K562 (cell line): ENCODE data around the gene NYNRIN. TPM values are rescaled to one million over a fixed set of nuclear protein-coding genes. Genes with fewer than 3 reads are reported as not detected.
A peak's percentile ranks its signal among the peaks of the same experiment; 100 is the strongest.

Experiments used
- CBX3 ChIP-seq, 2 experiments: IDR thresholded peaks; 1 replicate in 1 of 2; 2 replicates in 1 of 2; pipeline ENCODE4 v1.6.1; 2012; ENCODE audit warnings: inconsistent platforms in 2 of 2, low read length in 2 of 2, borderline replicate concordance in 1 of 2, control low read depth in 1 of 2
- CREB5 ChIP-seq: fragments of 250-450 bp; sonication (Bioruptor Pico); IDR thresholded peaks from 2 replicates; pipeline ENCODE4 v1.5.0; 2020; ENCODE audit warnings: mild to moderate bottlenecking
- ELF4 ChIP-seq: fragments of 450-650 bp; formaldehyde crosslinking; IDR thresholded peaks from 2 replicates; pipeline ENCODE4 v1.4.0; 2022; ENCODE audit warnings: missing genetic modification characterization
- ETV1 ChIP-seq: fragments of 450-650 bp; conservative IDR thresholded peaks from 2 replicates; pipeline ENCODE4 v1.6.1; 2016; ENCODE audit warnings: missing genetic modification characterization, control low read depth, low read depth, missing compliant biosample characterization
- EZH2 ChIP-seq: IDR thresholded peaks from 2 replicates; pipeline ENCODE4 v1.6.1; 2012; ENCODE audit warnings: low read depth, mild to moderate bottlenecking, inconsistent platforms, low read length, borderline replicate concordance
- IRF9 ChIP-seq: fragments of 450-650 bp; IDR thresholded peaks from 2 replicates; pipeline ENCODE4 v1.6.1; 2016; ENCODE audit warnings: missing biosample characterization, missing genetic modification characterization
- PHB2 ChIP-seq: fragments of 450-650 bp; IDR thresholded peaks from 2 replicates; pipeline ENCODE4 v1.6.1; 2017; ENCODE audit warnings: low read depth
- SAFB ChIP-seq: fragments of 200-400 bp; formaldehyde crosslinking; IDR thresholded peaks from 2 replicates; pipeline ENCODE4 v1.6.1; 2017; ENCODE audit warnings: low read depth, low read length, borderline replicate concordance
- SMAD3 ChIP-seq: fragments of 450-650 bp; formaldehyde crosslinking; conservative IDR thresholded peaks from 2 replicates; pipeline ENCODE4 v1.4.0; 2020; ENCODE audit warnings: mild to moderate bottlenecking
- SRSF3 ChIP-seq: fragments of 200-400 bp; formaldehyde crosslinking; IDR thresholded peaks from 2 replicates; pipeline ENCODE4 v1.6.1; 2016; ENCODE audit warnings: mild to moderate bottlenecking, low read length, moderate library complexity; ENCODE audit not compliant: insufficient read depth
- THAP12 ChIP-seq: fragments of 250-450 bp; sonication (Bioruptor Pico); IDR thresholded peaks from 2 replicates; pipeline ENCODE4 v1.9.0; 2021; ENCODE audit warnings: mild to moderate bottlenecking, inconsistent platforms
- THRB ChIP-seq: fragments of 450-650 bp; formaldehyde crosslinking; conservative IDR thresholded peaks from 2 replicates; pipeline ENCODE4 v1.4.0; 2022; ENCODE audit warnings: mild to moderate bottlenecking, missing genetic modification characterization
- ZBTB11 ChIP-seq, 3 experiments: fragments of 200-800 bp in 1 of 3; fragments of 250-450 bp in 1 of 3; fragments of 450-650 bp in 1 of 3; sonication (Bioruptor Pico) in 1 of 3; sonication (Bioruptor generic) in 1 of 3; formaldehyde crosslinking in 1 of 3; IDR thresholded peaks; 2 replicates each; pipeline versions ENCODE4 v1.6.1 to v1.8.0; 2016 to 2022; ENCODE audit warnings: mild to moderate bottlenecking in 2 of 3, missing genetic modification characterization in 2 of 3, missing compliant biosample characterization in 1 of 3, moderate library complexity in 1 of 3
- ZNF121 ChIP-seq: sonication (generic); formaldehyde crosslinking; conservative IDR thresholded peaks from 2 replicates; pipeline ENCODE4 v1.8.0; 2022; ENCODE audit warnings: missing genetic modification reagents
- ZNF232 ChIP-seq: sonication (generic); formaldehyde crosslinking; IDR thresholded peaks from 2 replicates; pipeline ENCODE4 v1.8.0; 2022; ENCODE audit warnings: mild to moderate bottlenecking, missing genetic modification reagents
- ZNF384 ChIP-seq: IDR thresholded peaks from 2 replicates; pipeline ENCODE4 v1.6.1; 2012; ENCODE audit warnings: low read depth, low read length, improper control_type of control experiment
- ZNF707 ChIP-seq: fragments of 250-450 bp; sonication (Bioruptor Pico); conservative IDR thresholded peaks from 2 replicates; pipeline ENCODE4 v1.8.0; 2022; ENCODE audit warnings: inconsistent platforms, mild to moderate bottlenecking, moderate library complexity
- polyA plus RNA-seq, 8 experiments: library from polyadenylated mRNA; depleted of rRNA in 4 of 8; stranded (reverse) in 5 of 8; unstranded in 3 of 8; fragments of >200 nt; fragmentation: Nextera tagmentation in 2 of 8; fragmentation: Illumina TruSeq in 1 of 8; extraction: Ambion mirVana in 2 of 8; extraction: Trizol in 1 of 8; gene quantifications; 2 replicates each; pipeline versions ENCODE4 v1.2.1 to v1.2.3, GENCODE V29; 2011 to 2014; ENCODE audit warnings: inconsistent platforms in 1 of 8, missing spikeins in 1 of 8
- total RNA-seq, 7 experiments: library from RNA; depleted of rRNA in 6 of 7; stranded (reverse); fragments of >200 nt in 6 of 7; fragmentation: Illumina TruSeq in 2 of 7; extraction: Trizol in 2 of 7; gene quantifications; 2 replicates each; pipeline versions ENCODE4 v1.2.1 to v1.2.3, GENCODE V29; 2011 to 2021; ENCODE audit warnings: low replicate concordance in 1 of 7

Gene NYNRIN
- total and polyA plus RNA-seq, 9 of the 15 experiments (the other 6 are each of a cell fraction or from before 2014, with no cell fraction given), result 0.04 to 1.2 (median 0.28) TPM

GRCh38 chr14:24442240-24443052 is 43.6 kb downstream of the NYNRIN start, which contains the start of gene SDR39U1 (continued):
- TF ChIP-seq SRSF3 (no peak), PHB2 (0 out of 2 replicates have a peak, but pooled peaks have one; percentile 22), THRB (CRISPR knock-in tag) (no peak), ZNF232 (CRISPR knock-in tag) (no peak), SMAD3 (CRISPR knock-in tag) (no peak), ETV1 (tag) (peak; percentile 63), THAP12 (no peak), CREB5 (CRISPR knock-in tag) (0 out of 2 replicates have a peak, but pooled peaks have one; percentile 43), ZBTB11 (CRISPR knock-in tag; IDR thresholded peaks at IDR 0.05) (peak; percentile 87 to 98 (median 88); a peak in 5 of 6 replicates), ELF4 (no peak), IRF9 (tag) (no peak), CBX3 (IDR thresholded peaks at IDR 0.05; ENCODE audit: borderline replicate concordance in 1 of 2, low read length in 2 of 2) (no peak), ZNF384 (no peak), ZNF707 (no peak), ZNF121 (CRISPR knock-in tag) (no peak), EZH2 (no peak), SAFB (no peak)
